T-helper 1 cell treated with Interleukin-12 subunit alpha and Interleukin-12 subunit beta and Interleukin-4 antibody, amounts not matched to agents 30 μg/mL and 1 μg/mL, for 36 hours (primary cell): ENCODE results near the gene TTLL5.

Experiments used
- H3K27ac Mint-ChIP-seq: one replicate; pipeline ENCODE4 v1.8.0; 2021; ENCODE audit warnings: mild to moderate bottlenecking, mixed read lengths
- H3K27me3 Mint-ChIP-seq: one replicate; pipeline ENCODE4 v1.8.0; 2021; ENCODE audit warnings: low read depth, mixed read lengths
- H3K36me3 Mint-ChIP-seq: one replicate; pipeline ENCODE4 v1.8.0; 2021; ENCODE audit warnings: low read depth, mixed read lengths
- H3K4me1 Mint-ChIP-seq: one replicate; pipeline ENCODE4 v1.8.0; 2021; ENCODE audit warnings: low read depth, mixed read lengths
- H3K4me3 Mint-ChIP-seq: one replicate; pipeline ENCODE4 v1.8.0; 2021; ENCODE audit warnings: mild to moderate bottlenecking, moderate library complexity, mixed read lengths
- H3K9me3 Mint-ChIP-seq: one replicate; pipeline ENCODE4 v1.8.0; 2021; ENCODE audit warnings: mixed read lengths

TTLL5 gene

DNA sequence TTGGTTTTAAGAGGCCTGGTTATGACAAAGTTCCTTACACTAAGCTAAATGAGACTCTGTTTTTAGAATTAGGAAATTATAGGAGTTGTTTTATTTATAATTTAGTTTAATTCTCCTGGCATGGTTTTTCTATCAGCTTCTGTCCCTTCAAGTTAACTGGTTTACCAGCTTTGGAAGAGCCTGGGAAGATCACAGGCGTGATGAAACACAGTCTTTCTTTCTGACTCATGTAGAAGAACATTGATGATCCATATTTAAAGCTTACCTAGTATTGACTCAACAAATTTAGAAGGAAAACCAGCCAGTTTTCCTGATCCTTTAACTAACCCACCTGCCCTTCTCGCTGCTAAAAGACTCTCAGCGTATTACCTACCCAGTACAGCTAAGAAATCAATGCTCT is 165.6 kb downstream of the TTLL5 start:
- H3K27ac Mint-ChIP-seq, result no peak overlapping the region
- no peaks in the 10 kb centered on the region for H3K27me3 Mint-ChIP-seq
- no peak overlapping the region for H3K4me3 Mint-ChIP-seq
- H3K36me3 Mint-ChIP-seq, result peaks cover 13% of the 10 kb centered on the region
- H3K4me1 Mint-ChIP-seq, result peaks cover 19% of the 10 kb centered on the region
- H3K9me3 Mint-ChIP-seq, result no peaks in the 10 kb centered on the region

DNA sequence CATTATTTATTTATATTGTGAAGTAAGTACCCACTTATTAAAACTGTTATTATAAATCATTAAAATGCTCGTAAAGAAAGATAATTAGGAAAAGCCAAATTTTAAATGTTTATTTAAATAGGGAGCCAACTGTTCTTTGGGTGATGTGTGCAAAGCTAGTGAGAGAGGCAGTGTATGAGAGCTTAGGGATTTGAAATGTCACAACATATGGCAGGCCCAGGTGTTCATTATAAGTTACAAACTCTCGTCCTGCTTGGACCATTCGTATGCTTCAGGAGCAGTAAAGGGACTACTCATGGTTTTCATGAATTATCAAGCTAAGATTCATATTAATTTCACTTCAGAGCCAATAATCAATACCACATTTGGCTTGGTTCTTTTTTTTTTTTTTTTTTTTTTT is 166.3 kb downstream of the TTLL5 start:
- no peaks in the 10 kb centered on the region for H3K27me3 Mint-ChIP-seq
- peaks cover 22% of the 10 kb centered on the region for H3K4me1 Mint-ChIP-seq
- H3K9me3 Mint-ChIP-seq, result no peaks in the 10 kb centered on the region
- H3K36me3 Mint-ChIP-seq, result peaks cover 11% of the 10 kb centered on the region
- no peak overlapping the region for H3K4me3 Mint-ChIP-seq
- no peak overlapping the region for H3K27ac Mint-ChIP-seq

DNA sequence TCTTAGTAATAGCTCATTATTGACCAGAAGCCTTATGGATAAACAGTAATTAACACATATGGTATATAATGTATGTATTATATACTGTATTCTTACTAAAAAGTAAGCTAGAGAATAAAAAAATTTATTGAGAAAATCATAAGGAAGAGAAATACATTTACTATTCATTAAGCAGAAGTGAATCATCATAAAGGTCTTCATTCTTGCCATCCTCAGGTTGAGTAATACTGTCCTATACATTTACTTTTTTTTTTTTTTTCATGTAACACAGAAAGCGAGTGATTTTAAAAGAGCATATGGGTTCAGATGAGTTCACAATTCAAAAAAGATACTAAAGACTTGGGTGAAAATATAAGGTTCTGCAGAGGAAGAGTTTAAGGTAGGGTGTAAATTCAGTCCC is 168.3 kb downstream of the TTLL5 start:
- Mint-ChIP-seq H3K27ac (no peak overlapping the region), H3K4me3 (no peak overlapping the region), H3K4me1 (peaks cover 20% of the 10 kb centered on the region), H3K36me3 (peaks cover 18% of the 10 kb centered on the region), H3K27me3 (no peaks in the 10 kb centered on the region), H3K9me3 (no peaks in the 10 kb centered on the region)

- peak overlapping the region; percentile 79 for H3K27ac Mint-ChIP-seq
- H3K36me3 Mint-ChIP-seq, result peaks cover 23% of the 10 kb centered on the region
- H3K27me3 Mint-ChIP-seq, result no peaks in the 10 kb centered on the region
Measured at GRCh38 chr14:75831455-75831854, 170.4 kb downstream of the TTLL5 start.

GRCh38 chr14:75831952-75832351 is 170.9 kb downstream of the TTLL5 start:
- peak overlapping the region; percentile 79 for H3K27ac Mint-ChIP-seq
- H3K27me3 Mint-ChIP-seq, result no peaks in the 10 kb centered on the region
- no peak overlapping the region for H3K4me3 Mint-ChIP-seq
- H3K9me3 Mint-ChIP-seq, result no peaks in the 10 kb centered on the region
- H3K36me3 Mint-ChIP-seq, result peaks cover 23% of the 10 kb centered on the region
- peaks cover 18% of the 10 kb centered on the region for H3K4me1 Mint-ChIP-seq

More at GRCh38 chr14:75831455-75831854, 170.4 kb downstream of the TTLL5 start:
- Mint-ChIP-seq H3K9me3 (no peaks in the 10 kb centered on the region), H3K4me3 (peak overlapping the region; percentile 51), H3K4me1 (peaks cover 18% of the 10 kb centered on the region)

GRCh38 chr14:75832621-75833297 is 171.7 kb downstream of the TTLL5 start:
- Mint-ChIP-seq H3K27me3 (no peaks in the 10 kb centered on the region), H3K27ac (peak overlapping the region; percentile 32), H3K4me1 (peaks cover 18% of the 10 kb centered on the region), H3K9me3 (peaks cover 4% of the 10 kb centered on the region), H3K4me3 (no peak overlapping the region), H3K36me3 (peaks cover 26% of the 10 kb centered on the region)

- H3K9me3 Mint-ChIP-seq, result peaks cover 4% of the 10 kb centered on the region
- no peak overlapping the region for H3K4me3 Mint-ChIP-seq
- peaks cover 18% of the 10 kb centered on the region for H3K4me1 Mint-ChIP-seq
- peaks cover 30% of the 10 kb centered on the region for H3K36me3 Mint-ChIP-seq
- H3K27me3 Mint-ChIP-seq, result no peaks in the 10 kb centered on the region
- H3K27ac Mint-ChIP-seq, result no peak overlapping the region
Measured at GRCh38 chr14:75833326-75834020, 172.4 kb downstream of the TTLL5 start.

- Mint-ChIP-seq H3K27me3 (no peaks in the 10 kb centered on the region), H3K27ac (no peak overlapping the region), H3K4me3 (no peak overlapping the region), H3K36me3 (peaks cover 38% of the 10 kb centered on the region), H3K9me3 (peaks cover 17% of the 10 kb centered on the region), H3K4me1 (peaks cover 18% of the 10 kb centered on the region)
Measured at GRCh38 chr14:75835156-75835725, 174.2 kb downstream of the TTLL5 start.

GRCh38 chr14:75835737-75836136 is 174.7 kb downstream of the TTLL5 start:
- H3K4me1 Mint-ChIP-seq, result peaks cover 16% of the 10 kb centered on the region
- H3K36me3 Mint-ChIP-seq, result peaks cover 38% of the 10 kb centered on the region
- no peaks in the 10 kb centered on the region for H3K27me3 Mint-ChIP-seq
- H3K27ac Mint-ChIP-seq, result no peak overlapping the region
- peaks cover 17% of the 10 kb centered on the region for H3K9me3 Mint-ChIP-seq
- no peak overlapping the region for H3K4me3 Mint-ChIP-seq

GRCh38 chr14:75837151-75837787 is 176.2 kb downstream of the TTLL5 start:
- peaks cover 42% of the 10 kb centered on the region for H3K36me3 Mint-ChIP-seq
- peaks cover 17% of the 10 kb centered on the region for H3K9me3 Mint-ChIP-seq
- H3K4me3 Mint-ChIP-seq, result no peak overlapping the region
- H3K27me3 Mint-ChIP-seq, result no peaks in the 10 kb centered on the region
- H3K27ac Mint-ChIP-seq, result peak overlapping the region; percentile 10
- H3K4me1 Mint-ChIP-seq, result peaks cover 6% of the 10 kb centered on the region

DNA sequence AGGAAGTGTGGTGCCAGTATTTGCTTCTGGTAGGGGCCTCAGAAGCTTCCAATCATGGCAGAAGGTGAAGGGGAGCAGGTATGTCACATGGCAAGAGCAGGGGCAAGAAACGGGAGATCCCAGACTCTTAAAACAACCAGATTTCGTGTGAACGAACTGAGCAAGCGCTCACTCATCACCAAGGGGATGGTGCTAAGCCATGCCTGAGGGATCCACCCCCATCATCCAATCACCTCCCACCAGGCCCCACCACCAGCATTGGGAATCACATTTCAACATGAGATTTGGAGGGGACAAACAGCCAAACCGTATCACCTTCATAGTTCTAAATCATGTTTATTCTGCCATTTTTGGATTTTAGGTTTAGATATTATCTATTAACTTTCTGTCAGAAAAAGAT is 179.9 kb downstream of the TTLL5 start:
- no peaks in the 10 kb centered on the region for H3K27me3 Mint-ChIP-seq
- no peak overlapping the region for H3K27ac Mint-ChIP-seq
- H3K4me1 Mint-ChIP-seq, result no peaks in the 10 kb centered on the region

DNA sequence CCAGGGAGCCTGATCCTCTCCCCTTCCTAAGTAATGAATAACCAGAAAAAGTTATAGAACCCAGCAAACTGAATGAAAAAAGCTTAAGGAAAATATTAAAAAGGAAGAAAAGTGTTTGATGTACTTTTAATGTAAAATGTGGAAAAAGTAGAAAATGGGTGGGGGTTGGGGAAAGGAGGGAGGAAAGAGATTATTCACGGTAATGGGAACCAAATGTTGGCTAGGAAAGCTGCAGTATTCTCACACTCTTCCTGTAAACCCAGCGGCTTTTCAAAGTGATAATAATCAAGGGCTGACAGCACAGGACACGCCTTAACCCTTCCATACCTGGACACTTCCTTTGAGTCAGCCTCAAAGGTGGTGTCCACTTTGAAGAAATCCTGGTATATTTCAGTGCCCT is 181.5 kb downstream of the TTLL5 start:
- Mint-ChIP-seq H3K27ac (no peak overlapping the region), H3K27me3 (no peaks in the 10 kb centered on the region), H3K4me3 (no peak overlapping the region), H3K4me1 (no peaks in the 10 kb centered on the region), H3K36me3 (peaks cover 23% of the 10 kb centered on the region), H3K9me3 (peaks cover 14% of the 10 kb centered on the region)

More for the DNA sequence above, 179.9 kb downstream of the TTLL5 start:
- no peak overlapping the region for H3K4me3 Mint-ChIP-seq
- H3K9me3 Mint-ChIP-seq, result peaks cover 17% of the 10 kb centered on the region
- peaks cover 29% of the 10 kb centered on the region for H3K36me3 Mint-ChIP-seq

- Mint-ChIP-seq H3K9me3 (peaks cover 6% of the 10 kb centered on the region), H3K36me3 (peaks cover 10% of the 10 kb centered on the region), H3K27me3 (no peaks in the 10 kb centered on the region), H3K4me3 (no peak overlapping the region), H3K27ac (no peak overlapping the region), H3K4me1 (no peaks in the 10 kb centered on the region)
Measured at GRCh38 chr14:75844486-75844885, 183.4 kb downstream of the TTLL5 start.

DNA sequence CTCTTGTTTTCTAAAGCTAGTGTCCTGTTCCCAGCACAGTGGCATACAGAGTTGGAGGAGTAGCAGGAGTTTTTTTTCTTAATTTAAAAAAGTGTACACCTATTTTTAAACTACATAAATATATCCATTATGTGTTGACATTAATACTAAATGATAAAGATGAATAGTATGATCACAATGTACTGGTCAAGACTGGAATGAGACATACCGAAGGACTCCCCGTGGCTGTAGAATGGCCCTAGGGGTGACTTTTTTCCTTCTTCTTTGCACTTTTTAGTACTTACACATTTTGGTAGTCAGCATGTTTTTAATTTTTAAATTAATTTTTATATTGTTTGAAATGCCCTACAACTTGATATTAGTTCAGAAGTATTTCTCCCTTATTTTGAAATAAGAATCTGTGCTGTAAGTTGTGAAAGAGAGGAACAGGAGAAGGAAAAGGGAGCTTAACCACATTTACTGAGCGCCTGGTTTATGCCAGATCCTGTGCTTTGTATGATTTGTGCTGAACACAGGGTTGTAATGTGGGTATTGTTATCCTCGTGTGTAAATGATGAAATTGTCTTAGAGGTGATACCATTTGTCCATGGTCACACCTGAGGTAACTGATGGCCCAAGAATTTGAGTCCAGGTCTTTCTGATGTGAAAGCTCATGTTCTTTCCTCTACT is 184.2 kb downstream of the TTLL5 start:
- Mint-ChIP-seq H3K4me1 (no peaks in the 10 kb centered on the region), H3K27ac (no peak overlapping the region), H3K27me3 (no peaks in the 10 kb centered on the region), H3K4me3 (no peak overlapping the region), H3K36me3 (peaks cover 6% of the 10 kb centered on the region), H3K9me3 (no peaks in the 10 kb centered on the region)
